ENCODE data around the gene SERINC1. TPM values are rescaled to one million over a fixed set of nuclear protein-coding genes. Genes with fewer than 3 reads are reported as not detected.

Gene SERINC1
- total RNA-seq, 1 experiment from 2014 or later: 131 TPM

DNA sequence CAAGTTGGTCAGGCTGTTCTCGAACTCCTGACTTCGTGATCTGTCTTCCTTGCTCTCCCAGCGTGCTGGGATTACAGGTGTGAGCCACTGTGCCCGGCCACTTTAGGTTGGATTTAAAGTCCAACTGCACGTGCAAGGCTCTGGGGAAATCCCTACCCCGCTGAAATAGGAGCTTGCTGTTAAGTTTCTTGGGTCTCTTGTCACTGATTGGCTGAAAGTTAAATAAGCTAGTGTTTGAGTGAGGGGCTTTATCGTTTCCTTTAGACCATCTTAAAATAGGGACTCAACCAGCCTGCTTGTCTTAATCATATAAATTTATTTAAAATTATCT, 11.1 kb upstream of the SERINC1 start:
- H3K9me3 ChIP-seq (ENCODE audit: control insufficient read depth, insufficient read depth, low read depth, low read length): no peaks in the 10 kb centered on the region
- no peak for TF ChIP-seq POLR2AphosphoS5 (IDR thresholded peaks at IDR 0.05; ENCODE audit: low read depth, low read length)
- intact Hi-C loops (cut with micrococcal nuclease; ENCODE audit: unreplicated experiment): no loop called here
- POLR2A ChIA-PET: no interaction called here
- DNase-seq (ENCODE audit: low read depth, low spot score) (no peak), ATAC-seq (no peak)
- no peaks in the 10 kb centered on the region for H3K36me3 ChIP-seq (ENCODE audit: control insufficient read depth, insufficient read depth, low read length)
- in situ Hi-C loops (cut with HindIII; ENCODE audit: low pct_unique_long_range_greater_than_20kb, low sequenced_read_pairs): no loop called here
- H3K4me1 ChIP-seq (ENCODE audit: control insufficient read depth, insufficient read depth, low read length): no peaks in the 10 kb centered on the region
- no TSS peak for BruUV-seq (replicated peaks)
- no peak overlapping the region for H3K4me3 ChIP-seq (ENCODE audit: low read depth in 2 of 2, low read length in 2 of 2)
- CTCF ChIA-PET: interaction anchor here (0.7 kb wide), 1 partner anchor 10 kb away, joined by 5 read pairs; no protein-coding TSS in a partner anchor
- H3K27ac ChIP-seq (ENCODE audit: low read length): no peak overlapping the region
- H3K27me3 ChIP-seq (ENCODE audit: control insufficient read depth, insufficient read depth, low read length): no peaks in the 10 kb centered on the region

DNA sequence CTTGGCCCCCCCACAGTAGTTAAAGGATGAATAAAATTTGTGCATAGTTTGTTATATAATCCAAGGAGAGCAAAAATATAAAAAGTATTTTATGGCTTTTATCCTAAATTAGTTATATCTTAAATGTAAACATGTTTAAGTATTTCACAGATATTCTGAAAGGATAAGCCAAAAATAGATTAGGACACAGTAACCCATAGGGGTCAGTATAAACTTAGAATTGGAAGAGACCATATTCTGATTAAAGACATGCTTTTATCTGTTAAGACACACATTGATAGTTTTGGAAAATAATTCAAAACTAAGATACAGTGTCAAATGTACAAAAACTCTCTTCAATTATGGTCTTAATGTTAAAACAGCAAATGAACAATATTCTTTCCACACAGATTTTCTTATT, 4.5 kb upstream of the SERINC1 start:
- ChIA-PET CTCF (no interaction called here), POLR2A (no interaction called here)
- Histone ChIP-seq H3K9me3 (ENCODE audit: control insufficient read depth, insufficient read depth, low read depth, low read length) (no peaks in the 10 kb centered on the region), H3K4me3 (ENCODE audit: low read depth in 2 of 2, low read length in 2 of 2) (no peak overlapping the region), H3K4me1 (ENCODE audit: control insufficient read depth, insufficient read depth, low read length) (peaks cover 3% of the 10 kb centered on the region; the same call in 1 of the 2 replicates), H3K27ac (ENCODE audit: low read length) (no peak overlapping the region), H3K27me3 (ENCODE audit: control insufficient read depth, insufficient read depth, low read length) (no peaks in the 10 kb centered on the region), H3K36me3 (ENCODE audit: control insufficient read depth, insufficient read depth, low read length) (peaks cover 4% of the 10 kb centered on the region; the same call in 1 of the 2 replicates)
- intact Hi-C loops (cut with micrococcal nuclease; ENCODE audit: unreplicated experiment): loop anchor here (1.0 kb wide), 1 partner anchor 54 kb away; no protein-coding TSS in a partner anchor
- BruUV-seq (replicated peaks): no TSS peak
- TF ChIP-seq TCF7L2 (IDR thresholded peaks at IDR 0.05; ENCODE audit: low read depth, low read length): no peak
- TF ChIP-seq, protein P1, sequence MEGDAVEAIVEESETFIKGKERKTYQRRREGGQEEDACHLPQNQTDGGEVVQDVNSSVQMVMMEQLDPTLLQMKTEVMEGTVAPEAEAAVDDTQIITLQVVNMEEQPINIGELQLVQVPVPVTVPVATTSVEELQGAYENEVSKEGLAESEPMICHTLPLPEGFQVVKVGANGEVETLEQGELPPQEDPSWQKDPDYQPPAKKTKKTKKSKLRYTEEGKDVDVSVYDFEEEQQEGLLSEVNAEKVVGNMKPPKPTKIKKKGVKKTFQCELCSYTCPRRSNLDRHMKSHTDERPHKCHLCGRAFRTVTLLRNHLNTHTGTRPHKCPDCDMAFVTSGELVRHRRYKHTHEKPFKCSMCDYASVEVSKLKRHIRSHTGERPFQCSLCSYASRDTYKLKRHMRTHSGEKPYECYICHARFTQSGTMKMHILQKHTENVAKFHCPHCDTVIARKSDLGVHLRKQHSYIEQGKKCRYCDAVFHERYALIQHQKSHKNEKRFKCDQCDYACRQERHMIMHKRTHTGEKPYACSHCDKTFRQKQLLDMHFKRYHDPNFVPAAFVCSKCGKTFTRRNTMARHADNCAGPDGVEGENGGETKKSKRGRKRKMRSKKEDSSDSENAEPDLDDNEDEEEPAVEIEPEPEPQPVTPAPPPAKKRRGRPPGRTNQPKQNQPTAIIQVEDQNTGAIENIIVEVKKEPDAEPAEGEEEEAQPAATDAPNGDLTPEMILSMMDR (IDR thresholded peaks at IDR 0.05): peak; percentile 46; the same call in 1 of the 2 replicates
- in situ Hi-C loops (cut with HindIII; ENCODE audit: low pct_unique_long_range_greater_than_20kb, low sequenced_read_pairs): no loop called here
- ATAC-seq (no peak), DNase-seq (ENCODE audit: low read depth, low spot score) (peak; percentile 8)

DNA sequence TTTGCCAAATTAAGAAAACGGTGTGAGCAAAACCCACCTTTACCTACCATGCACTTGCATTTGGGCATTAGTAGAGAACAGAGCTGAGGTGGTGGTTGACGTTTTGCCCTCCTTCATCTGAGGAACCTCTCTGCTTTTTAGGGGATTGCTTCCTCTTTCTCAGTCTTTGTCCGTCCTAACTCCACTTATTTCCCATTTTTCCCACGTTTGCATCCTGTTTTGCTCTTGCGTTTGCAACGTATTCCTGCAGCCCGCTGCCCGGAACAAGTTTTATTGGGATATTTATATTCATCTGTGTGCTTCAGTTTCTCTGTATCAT, 374 bp upstream of the SERINC1 start:
- Histone ChIP-seq H3K36me3 (ENCODE audit: control insufficient read depth, insufficient read depth, low read length) (peaks cover 6% of the 10 kb centered on the region; the same call in 1 of the 2 replicates), H3K4me3 (ENCODE audit: low read depth in 2 of 2, low read length in 2 of 2) (peak overlapping the region; percentile 96 to 99), H3K4me1 (ENCODE audit: control insufficient read depth, insufficient read depth, low read length) (peaks cover 7% of the 10 kb centered on the region), H3K27ac (ENCODE audit: low read length) (peak overlapping the region; percentile 95), H3K9me3 (ENCODE audit: control insufficient read depth, insufficient read depth, low read depth, low read length) (no peaks in the 10 kb centered on the region), H3K27me3 (ENCODE audit: control insufficient read depth, insufficient read depth, low read length) (no peaks in the 10 kb centered on the region)
- TF ChIP-seq SIN3A (IDR thresholded peaks at IDR 0.05; ENCODE audit: borderline replicate concordance, insufficient read depth, low read depth, low read length) (no peak), POLR2AphosphoS5 (IDR thresholded peaks at IDR 0.05; ENCODE audit: low read depth, low read length) (no peak), TCF7L2 (IDR thresholded peaks at IDR 0.05; ENCODE audit: low read depth, low read length) (no peak)
- TF ChIP-seq, protein P2, sequence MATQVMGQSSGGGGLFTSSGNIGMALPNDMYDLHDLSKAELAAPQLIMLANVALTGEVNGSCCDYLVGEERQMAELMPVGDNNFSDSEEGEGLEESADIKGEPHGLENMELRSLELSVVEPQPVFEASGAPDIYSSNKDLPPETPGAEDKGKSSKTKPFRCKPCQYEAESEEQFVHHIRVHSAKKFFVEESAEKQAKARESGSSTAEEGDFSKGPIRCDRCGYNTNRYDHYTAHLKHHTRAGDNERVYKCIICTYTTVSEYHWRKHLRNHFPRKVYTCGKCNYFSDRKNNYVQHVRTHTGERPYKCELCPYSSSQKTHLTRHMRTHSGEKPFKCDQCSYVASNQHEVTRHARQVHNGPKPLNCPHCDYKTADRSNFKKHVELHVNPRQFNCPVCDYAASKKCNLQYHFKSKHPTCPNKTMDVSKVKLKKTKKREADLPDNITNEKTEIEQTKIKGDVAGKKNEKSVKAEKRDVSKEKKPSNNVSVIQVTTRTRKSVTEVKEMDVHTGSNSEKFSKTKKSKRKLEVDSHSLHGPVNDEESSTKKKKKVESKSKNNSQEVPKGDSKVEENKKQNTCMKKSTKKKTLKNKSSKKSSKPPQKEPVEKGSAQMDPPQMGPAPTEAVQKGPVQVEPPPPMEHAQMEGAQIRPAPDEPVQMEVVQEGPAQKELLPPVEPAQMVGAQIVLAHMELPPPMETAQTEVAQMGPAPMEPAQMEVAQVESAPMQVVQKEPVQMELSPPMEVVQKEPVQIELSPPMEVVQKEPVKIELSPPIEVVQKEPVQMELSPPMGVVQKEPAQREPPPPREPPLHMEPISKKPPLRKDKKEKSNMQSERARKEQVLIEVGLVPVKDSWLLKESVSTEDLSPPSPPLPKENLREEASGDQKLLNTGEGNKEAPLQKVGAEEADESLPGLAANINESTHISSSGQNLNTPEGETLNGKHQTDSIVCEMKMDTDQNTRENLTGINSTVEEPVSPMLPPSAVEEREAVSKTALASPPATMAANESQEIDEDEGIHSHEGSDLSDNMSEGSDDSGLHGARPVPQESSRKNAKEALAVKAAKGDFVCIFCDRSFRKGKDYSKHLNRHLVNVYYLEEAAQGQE (IDR thresholded peaks at IDR 0.05; ENCODE audit: insufficient read depth in 1 of 2, low read depth in 2 of 2, low read length in 1 of 2): no peak
- TF ChIP-seq, protein P1 (IDR thresholded peaks at IDR 0.05): no peak
- DNase-seq (ENCODE audit: low read depth, low spot score): no peak
- intact Hi-C loops (cut with micrococcal nuclease; ENCODE audit: unreplicated experiment) (loop anchor here (5.0 kb wide), 1 partner anchor 365 kb away; no protein-coding TSS in a partner anchor), in situ Hi-C loops (cut with HindIII; ENCODE audit: low pct_unique_long_range_greater_than_20kb, low sequenced_read_pairs) (no loop called here)
- ChIA-PET CTCF (no interaction called here), POLR2A (interaction anchor here (1.0 kb wide), 1 partner anchor 57 kb away, joined by 3 read pairs; no protein-coding TSS in a partner anchor)
- no TSS peak for BruUV-seq (replicated peaks)
- peak; percentile 61 for ATAC-seq

All from Panc1 (cell line).